Left ventricle myocardium superior (tissue), 1 donor: ENCODE results near the gene CEP78. TPM values are rescaled to one million over a fixed set of nuclear protein-coding genes. Genes with fewer than 3 reads are reported as not detected.
A peak's percentile ranks its signal among the peaks of the same experiment; 100 is the strongest.
"Not testable (repeated sequence)": the region's sequence is repeated elsewhere in the genome, so short reads cannot be mapped to it uniquely, and the experiment has no call there.

Experiments used
- ATAC-seq: fragments of 200-7000 bp; cut with Tn5 transposase; one replicate; pipeline ENCODE4 v1.9.1; 2020; ENCODE audit warnings: mild to moderate bottlenecking, moderate library complexity
- DNase-seq: peaks from one replicate; pipeline ENCODE4 v3.0.0-alpha.2; 2020
- intact Hi-C: fragments of 100-400 bp; cut with micrococcal nuclease; formaldehyde crosslinking; loops from one replicate; pipeline ENCODE4 v1.11.0; 2022
- total RNA-seq: library from RNA; stranded (reverse); fragmentation: NEBNext Ultra II Directional; extraction: Animal tissue kit (Norgen Biotek cat#: 25700); gene quantifications from one replicate; pipeline ENCODE4 v1.2.1, GENCODE V29; 2021
- donor health status: DM: no; HTN: yes; CAD: no; lungs with severe emphysema.

Gene CEP78
- total RNA-seq, 1 donor from 2014 or later = 3.6 TPM

- DNase-seq = no peak
- intact Hi-C loops = no loop called here
- ATAC-seq = no peak
Observed at GRCh38 chr9:78278801-78279200, 42.9 kb downstream of the CEP78 start.

DNA sequence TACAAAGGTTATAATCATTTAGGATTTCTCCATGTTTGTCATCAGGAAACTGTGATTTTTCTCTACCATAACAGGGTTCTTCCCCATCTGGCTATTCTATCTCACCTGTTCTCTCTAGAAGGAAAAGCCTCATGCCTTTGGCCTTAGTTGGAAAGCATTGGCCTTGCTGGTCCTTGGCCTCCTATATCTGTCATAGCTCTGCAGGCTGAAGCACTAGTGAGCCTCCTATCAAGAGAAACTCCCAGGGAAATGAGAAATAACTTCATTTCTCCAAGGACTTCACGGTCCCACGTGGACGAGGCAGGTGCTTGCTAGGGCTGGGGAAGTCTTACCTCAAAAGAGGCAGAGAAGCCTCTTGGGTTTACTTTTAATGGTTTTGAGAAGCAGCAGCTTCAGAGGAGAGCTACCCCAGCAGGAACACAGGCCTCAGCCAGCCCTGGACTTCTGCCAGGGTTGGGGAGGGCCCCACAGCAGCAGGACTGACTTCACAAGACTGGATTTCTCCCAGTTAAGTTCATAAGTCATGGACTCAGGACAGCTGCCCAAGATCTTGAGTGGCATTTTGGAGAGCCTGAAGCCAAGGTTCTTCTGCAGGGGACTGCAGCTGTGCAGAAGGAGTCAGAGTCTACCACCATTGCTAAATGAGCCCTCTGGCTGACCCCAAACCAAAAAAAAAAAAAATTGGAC is 45.2 kb downstream of the CEP78 start:
- peak; percentile 89 for DNase-seq
- ATAC-seq = peak; percentile 97
- intact Hi-C loops = no loop called here

GRCh38 chr9:78284181-78284580 is 48.3 kb downstream of the CEP78 start:
- ATAC-seq, intact Hi-C loops, DNase-seq: not testable (repeated sequence)

DNA sequence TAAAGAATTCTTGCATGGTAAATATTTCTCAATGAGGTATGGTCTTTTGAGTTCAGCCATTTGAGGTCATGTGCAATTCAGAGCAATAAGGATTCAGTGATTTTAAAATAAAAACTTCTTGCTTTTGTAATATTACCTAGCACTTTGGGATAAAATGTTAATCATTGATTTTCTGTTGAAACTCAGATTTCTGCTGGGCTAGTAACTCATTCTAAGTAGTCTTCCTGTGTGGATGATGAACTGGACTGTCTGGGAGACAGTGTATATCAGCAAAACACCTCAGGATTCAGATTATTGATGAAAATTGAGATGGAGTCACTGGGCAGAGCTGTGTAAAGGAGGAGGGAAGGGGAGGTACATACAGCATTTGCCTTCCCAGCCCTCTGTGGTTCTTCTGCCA is 50.2 kb downstream of the CEP78 start:
- ATAC-seq (no peak), DNase-seq (no peak)
- intact Hi-C loops = no loop called here

GRCh38 chr9:78286946-78287388 is 51.1 kb downstream of the CEP78 start:
- no peak for DNase-seq
- intact Hi-C loops = no loop called here
- ATAC-seq = no peak

DNA sequence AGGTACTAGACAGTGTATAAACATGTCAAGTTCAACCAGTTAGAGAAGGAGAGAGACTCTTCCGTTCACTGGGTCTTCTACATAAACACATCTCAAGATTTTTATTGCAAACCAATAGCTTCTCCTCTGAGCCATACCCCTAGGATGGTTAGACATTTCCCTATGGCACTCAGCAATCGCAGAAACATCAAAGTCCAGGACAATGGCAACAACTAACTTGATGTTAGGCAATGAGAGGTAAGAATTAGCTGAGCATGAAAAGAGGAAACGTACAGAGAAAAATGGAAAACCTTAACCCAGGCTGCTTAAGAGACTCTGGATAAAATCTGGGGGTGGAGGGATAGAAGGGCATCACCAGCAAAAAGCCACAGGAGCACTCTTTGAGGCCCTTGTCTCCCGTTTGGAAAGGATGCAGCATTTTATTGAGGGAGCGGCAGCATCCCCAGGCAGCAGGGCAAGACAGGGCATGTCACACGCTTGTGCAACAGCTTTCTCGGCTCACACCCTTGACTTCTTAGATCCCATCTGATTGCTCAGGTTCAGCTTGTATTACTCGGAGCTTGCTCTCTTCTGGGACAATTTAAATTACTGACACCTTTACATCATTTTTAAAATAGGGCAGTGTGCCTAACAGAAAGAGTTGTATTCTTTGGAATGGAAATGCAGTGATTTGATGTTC is 52.5 kb downstream of the CEP78 start:
- intact Hi-C loops = no loop called here
- no peak for DNase-seq
- no peak for ATAC-seq

DNA sequence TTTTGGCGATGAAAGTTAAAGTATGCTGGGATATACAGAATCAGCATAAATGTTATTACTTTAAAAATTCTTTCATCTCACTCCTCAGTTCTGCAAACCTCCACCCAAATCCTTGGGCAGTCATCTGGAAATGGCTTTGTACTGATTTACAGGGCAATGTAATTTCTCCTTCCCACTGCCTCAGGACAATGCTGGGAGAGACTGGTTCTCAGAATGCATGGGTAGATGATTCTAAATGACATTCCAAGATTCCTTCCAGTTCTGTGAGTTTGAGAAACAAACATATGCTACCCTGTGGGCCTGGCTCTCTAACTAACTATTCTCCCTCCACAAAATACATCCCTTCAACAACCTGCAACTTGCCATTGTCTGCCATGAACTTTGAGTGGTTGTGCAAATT is 53.6 kb downstream of the CEP78 start:
- ATAC-seq (no peak), DNase-seq (no peak)
- intact Hi-C loops = no loop called here

DNA sequence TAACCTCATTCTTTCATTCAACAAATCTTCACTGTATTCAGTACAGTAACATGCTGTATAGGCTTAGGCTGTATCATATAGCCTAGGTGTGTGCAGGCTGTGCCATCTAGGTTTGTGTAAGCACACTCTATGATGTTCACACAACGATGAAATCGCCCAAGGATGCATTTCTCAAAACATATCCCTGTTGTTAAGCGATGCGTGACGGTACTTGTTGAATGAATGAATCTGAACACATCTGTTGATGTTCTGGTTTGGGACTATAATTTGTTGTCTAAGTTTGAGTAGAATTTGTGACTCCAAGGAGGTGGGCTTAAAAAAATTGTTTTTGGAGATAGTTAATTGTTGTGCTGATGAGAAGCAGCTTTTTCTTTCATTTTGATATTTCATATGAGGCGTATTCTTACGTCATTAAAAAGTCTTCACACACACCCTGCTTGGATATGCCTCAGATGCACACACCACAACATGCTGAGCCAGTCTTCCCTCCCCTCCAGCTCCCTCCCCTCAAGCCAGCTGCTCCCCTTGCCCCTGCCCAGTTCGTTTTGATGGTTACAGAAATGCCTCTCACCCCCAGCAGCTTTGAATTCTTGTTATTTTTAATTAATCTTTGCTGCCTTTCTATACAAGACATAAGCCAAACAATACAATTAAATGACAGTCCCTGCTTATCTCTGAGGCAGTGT is 55.5 kb downstream of the CEP78 start:
- peak; percentile 26 for ATAC-seq
- intact Hi-C loops = no loop called here
- DNase-seq = no peak

DNA sequence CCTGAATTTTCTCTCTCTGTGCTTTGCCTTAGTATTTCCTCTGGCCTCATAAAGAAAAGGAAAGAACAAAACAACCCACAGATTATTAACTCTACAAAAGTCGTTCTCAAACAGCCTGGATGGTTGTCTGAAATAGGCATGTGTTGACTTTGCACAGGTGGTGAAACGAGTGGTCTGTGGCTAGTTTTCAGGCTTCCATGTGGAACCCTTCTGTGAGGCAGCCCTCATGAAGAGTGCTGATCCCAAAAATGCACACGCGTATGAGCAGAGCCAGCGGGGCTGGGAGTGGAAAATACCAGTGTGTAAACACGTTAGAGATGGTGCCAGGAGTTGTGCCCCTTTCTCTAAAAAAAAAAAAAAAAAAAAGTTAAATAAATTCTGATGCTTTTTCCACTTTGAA is 56.2 kb downstream of the CEP78 start:
- ATAC-seq = no peak
- intact Hi-C loops = no loop called here

DNA sequence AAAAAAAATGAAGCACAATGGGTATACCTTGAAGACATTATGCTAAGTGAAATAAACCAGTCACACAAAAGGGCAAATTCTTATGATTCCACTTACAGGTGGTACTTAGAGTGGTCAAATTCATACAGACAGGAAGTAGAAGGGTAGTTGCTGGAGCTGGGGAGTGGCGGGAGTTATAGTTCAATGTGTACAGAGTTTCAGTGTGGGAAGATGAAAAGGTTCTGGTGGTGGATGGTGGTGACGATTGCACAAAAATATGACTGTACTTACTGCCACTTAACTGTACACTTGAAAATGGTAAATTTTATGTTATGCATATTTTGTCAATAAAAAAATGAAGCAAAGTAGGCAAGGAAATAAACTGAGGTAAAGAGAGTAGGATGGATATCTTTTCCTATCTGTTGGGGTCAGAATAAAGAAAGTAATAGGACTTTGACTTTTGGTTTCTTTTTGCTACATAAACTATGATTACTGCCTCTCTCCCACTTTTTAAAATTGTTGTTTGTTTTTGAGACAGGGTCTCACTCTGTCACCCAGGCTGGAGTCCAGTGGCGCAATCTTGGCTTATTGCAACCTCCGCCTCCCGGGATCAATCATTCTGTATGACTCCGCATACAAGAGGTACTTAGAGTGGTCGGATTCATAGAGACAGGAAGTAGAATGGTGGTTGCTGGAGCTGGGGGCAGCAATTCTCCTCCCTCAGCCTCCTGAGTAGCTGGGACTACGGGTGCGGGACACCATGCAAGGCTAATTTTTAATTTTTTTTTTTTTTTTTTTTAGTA is 57.0 kb downstream of the CEP78 start:
- DNase-seq (no peak), ATAC-seq (no peak)
- intact Hi-C loops = no loop called here

More for the DNA sequence above, 56.2 kb downstream of the CEP78 start:
- no peak for DNase-seq

GRCh38 chr9:78294290-78295176 is 58.7 kb downstream of the CEP78 start:
- DNase-seq (no peak), ATAC-seq (no peak)
- intact Hi-C loops = no loop called here

GRCh38 chr9:78295177-78295575 is 59.3 kb downstream of the CEP78 start:
- intact Hi-C loops = no loop called here
- no peak for DNase-seq
- ATAC-seq = no peak

GRCh38 chr9:78295731-78296130 is 59.9 kb downstream of the CEP78 start:
- intact Hi-C loops = no loop called here
- DNase-seq (no peak), ATAC-seq (no peak)

GRCh38 chr9:78296201-78296892 is 60.5 kb downstream of the CEP78 start:
- intact Hi-C loops = no loop called here
- DNase-seq = peak; percentile 61
- ATAC-seq = peak; percentile 38

- ATAC-seq = peak; percentile 98
- intact Hi-C loops = no loop called here
- DNase-seq = peak; percentile 86
Observed at GRCh38 chr9:78296893-78297671, 61.2 kb downstream of the CEP78 start, which contains the start of gene PSAT1. Gene PSAT1 (plus strand): TSS chr9:78297125. CDS start chr9:78297211, 86 bp downstream.

- ATAC-seq (no peak), DNase-seq (no peak)
- intact Hi-C loops = no loop called here
Observed at GRCh38 chr9:78297672-78297961, 61.7 kb downstream of the CEP78 start.

- intact Hi-C loops = no loop called here
- ATAC-seq (no peak), DNase-seq (no peak)
Observed at GRCh38 chr9:78298046-78298765, 62.3 kb downstream of the CEP78 start.
